GM04503 (cell line): ENCODE data around the gene FEM1C.
"Not testable (repeated sequence)": the region's sequence is repeated elsewhere in the genome, so short reads cannot be mapped to it uniquely, and the experiment has no call there.

Experiments used
- DNase-seq: peaks from one replicate; pipeline ENCODE4 v3.0.0-alpha.2; 2012; ENCODE audit warnings: low read depth

Gene FEM1C

DNA sequence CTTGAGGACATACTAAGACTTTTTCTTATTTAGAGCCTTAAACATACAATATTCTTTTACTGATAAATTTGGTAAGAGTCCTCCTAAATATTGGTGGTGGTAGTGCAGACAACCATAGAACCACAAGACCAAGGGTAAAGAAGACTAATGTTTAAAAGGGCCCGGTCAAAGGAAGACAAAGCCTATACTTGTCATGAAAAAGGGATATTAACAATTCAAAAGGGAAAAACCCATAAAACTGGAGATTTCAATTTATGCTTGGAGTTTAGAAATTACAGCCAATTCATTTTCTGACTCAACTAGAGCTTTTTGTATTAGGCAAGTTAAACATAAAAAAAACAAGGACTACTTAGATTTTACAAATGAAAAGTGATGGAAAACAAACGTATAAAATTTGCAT lies 24.4 kb downstream of the FEM1C start:
- DNase-seq: no peak

DNA sequence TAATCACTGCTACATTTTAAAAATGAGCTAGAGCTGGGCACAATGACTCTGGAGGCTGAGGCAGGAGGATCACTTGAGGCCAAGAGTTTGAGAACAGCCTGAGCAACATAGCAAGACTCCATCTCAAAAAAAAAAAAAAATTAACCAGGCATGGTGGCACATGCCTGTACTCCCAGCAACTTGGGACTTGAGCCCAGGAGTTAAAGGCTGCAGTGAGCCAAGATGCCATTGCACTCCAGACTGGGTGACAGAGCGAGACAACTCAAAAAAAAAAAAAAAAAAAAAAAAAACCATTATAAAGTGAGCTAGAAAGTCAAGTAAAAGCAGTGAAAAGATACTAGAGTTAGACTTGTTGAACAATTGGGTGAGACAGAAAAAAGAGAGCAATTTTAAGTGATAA lies 28.2 kb downstream of the FEM1C start:
- DNase-seq: no peak

DNA sequence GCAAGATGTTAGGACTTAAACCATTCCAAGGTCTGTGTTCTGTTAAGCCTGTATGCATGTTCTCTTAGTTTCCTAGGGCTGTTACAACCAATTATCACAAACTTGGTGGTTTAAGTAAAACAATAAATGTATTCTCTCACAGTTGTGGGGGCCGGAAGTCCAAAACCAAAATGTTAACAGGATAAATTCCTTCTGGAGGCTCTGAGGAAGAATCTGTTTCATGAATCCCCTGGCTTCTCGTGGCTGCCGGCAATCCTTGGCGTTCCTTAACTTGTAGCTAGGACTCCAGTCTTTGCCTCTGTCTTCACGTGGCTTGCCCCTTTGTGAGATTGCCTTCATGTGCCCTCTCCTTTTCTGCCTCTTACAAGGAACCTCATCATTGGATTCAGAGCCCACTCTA lies 30.4 kb downstream of the FEM1C start:
- no peak for DNase-seq

DNA sequence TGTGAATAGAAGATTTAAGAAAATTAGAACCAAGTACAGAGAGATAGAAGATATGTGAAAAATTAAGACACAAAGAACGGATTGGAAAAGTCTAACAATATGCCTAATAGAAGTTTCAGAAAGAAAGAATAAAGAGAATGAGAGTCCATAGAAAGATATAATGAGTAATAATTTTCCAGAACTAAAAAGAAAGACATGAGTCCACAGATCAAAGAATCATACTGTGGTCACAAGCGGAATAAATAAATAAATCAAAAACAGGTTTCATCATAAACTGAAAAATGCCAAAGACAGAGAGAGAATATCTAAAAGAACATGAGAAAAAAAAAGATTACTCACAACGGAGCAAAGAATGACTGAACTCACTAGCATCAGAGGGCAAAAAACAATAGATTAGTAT lies 32.9 kb downstream of the FEM1C start:
- DNase-seq: no peak

DNA sequence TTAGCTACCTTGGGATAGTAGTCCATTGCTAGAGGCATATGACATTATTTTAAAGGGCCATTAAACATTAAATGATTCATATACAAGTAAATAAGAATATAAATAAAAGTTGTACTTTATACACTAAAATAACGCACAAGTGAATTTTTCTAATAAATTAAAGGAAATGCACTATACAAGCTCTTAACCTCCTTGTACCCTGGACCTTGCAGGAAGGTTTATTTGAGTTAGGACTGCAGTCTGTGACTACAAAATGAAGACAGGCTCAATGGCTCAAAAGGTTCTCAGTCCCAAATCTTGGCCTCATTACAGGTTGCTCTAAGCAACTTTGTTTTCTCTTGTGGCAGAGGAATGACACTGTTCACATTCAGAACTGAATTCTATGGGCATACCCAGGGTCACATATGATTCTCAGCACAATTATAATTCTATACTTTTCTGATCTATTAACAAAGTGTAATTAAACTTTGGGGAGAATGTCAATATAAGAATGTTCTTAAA lies 34.4 kb downstream of the FEM1C start:
- DNase-seq: no peak

DNA sequence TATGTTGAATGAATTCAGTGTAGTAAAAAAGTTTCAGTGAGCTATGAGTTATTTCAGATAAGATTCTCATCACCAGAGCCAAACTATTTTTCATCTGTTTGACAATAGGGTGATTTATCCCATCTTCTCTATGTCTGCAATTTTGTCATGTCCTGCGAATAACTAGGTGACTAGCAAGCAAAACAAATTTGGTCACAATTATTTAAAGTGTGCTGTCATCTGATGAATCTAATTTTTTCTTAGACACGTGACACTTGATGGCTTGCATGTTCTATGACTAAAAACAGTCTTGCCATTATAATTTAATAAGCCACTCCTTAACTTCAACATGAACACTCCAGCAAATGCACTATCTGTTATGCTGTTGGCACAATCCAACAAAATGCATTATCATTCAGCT lies 35.0 kb downstream of the FEM1C start:
- DNase-seq: no peak

DNA sequence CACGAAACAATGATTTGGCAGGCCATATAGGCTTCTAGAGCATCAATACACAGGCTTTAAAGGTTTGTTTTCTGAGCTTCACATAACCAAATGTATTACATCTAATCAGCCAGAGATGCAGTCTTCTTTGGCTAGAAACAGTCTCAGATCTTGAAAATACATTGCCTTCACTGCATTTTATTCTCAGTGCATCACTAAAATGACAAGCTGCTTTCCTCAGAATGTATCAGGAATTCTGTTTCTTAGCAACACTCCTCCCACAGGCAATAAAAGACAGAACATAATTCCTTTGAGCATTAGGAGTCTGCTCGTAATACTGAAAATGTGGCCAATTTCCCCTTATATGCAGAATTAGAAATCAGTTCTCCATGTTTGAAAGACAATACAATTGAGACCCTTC lies 36.9 kb downstream of the FEM1C start:
- peak; percentile 82 for DNase-seq

DNA sequence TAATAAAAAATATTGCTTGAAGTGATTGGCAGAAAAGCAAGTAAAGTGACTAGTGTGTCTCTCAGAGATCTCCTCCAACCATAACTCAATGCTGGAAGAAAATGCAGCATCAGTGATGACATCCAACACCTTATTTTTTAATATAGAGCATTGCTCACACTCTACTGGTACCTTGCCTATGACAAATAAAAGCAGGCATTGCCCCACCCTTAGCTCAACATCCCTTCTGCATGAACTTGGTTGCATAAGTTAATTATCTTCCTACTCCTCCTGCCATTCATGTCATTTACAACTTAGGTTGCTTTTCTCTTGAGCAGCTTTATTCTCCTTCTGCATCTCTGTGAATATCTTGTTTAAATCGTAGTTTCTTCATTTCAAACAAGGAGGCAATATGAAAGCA lies 41.2 kb downstream of the FEM1C start:
- no peak for DNase-seq

DNA sequence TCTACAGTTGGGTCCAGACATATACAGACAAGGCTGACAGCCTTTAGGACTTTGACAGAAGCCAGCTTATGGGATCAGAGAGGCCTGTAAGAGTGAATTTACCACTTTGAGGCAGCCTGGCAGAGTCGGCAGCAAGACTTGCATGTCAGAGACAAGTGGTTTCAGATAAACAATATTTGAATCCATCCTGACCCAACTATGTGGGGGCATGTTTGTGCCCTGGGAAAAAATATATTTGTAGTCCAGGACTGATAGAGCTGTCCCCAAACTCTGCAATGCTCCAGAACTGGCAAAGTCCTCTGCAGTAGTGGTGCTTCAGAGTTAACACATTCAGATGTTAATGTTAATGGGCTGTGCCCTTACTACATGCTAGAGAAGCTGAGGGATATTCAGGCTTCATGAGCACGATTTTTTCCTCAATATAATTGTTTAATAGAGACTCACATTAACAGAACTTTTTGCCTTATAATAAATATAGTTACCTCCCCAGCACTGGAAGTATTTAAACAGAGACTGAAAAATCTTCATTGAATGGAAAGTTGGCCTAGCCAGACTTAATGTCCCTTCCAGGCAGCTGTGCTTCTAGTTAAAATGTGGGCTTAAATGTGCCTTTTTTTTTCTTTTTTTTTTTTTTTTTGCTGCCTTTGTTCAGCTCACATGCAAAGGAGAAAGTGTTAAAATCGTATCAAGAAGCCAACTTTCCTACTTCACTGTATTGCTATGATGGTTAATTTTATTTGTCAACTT lies 42.9 kb downstream of the FEM1C start:
- DNase-seq: no peak

DNA sequence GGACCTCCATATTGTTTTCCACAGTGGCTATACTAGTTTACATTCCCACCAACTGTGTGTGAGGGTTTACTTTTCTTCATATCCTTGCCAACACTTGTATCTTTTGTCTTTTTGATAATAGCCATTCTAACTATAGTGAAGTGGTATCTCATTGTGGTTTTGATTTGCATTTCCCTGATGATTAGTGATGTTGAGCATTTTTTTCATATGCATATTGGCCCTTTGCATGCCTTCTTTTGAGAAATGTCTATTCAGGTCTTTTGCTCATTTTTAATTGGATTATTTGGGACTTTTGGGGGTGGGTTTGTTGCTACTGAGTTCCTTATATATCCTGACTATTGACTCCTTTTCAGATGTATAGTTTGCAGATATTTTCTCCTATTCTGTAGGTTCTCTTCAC lies 44.4 kb downstream of the FEM1C start:
- DNase-seq: no peak

DNA sequence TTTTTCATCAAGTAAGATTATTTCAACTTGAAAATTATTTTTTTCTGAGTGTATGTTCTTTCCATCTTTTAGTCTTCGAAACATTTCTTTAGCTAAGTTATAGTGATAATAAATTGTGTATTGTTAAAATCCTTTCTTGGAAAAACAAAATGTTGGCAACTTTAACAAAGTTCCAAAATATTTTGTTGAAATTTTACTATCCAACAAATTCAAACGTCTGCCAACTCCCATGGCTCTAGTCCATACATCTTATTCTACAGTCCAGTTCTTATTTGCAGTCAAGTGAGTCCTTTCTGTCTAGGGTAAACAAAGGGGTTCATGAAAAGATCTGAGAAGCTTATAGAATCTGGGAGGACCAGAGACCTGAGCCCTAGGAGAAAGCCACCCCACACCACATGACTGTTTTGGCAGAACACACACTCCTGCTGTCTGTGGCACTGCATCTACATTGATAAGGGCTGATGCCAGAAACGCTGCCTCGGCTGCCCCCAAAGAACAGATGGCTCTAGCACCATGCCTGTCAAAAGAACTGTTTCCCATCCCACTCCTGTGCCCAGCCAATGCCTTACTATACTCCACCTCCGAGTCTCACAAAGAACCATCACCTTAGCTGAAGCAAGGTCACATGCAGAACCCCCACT lies 47.5 kb downstream of the FEM1C start:
- DNase-seq: no peak

DNA sequence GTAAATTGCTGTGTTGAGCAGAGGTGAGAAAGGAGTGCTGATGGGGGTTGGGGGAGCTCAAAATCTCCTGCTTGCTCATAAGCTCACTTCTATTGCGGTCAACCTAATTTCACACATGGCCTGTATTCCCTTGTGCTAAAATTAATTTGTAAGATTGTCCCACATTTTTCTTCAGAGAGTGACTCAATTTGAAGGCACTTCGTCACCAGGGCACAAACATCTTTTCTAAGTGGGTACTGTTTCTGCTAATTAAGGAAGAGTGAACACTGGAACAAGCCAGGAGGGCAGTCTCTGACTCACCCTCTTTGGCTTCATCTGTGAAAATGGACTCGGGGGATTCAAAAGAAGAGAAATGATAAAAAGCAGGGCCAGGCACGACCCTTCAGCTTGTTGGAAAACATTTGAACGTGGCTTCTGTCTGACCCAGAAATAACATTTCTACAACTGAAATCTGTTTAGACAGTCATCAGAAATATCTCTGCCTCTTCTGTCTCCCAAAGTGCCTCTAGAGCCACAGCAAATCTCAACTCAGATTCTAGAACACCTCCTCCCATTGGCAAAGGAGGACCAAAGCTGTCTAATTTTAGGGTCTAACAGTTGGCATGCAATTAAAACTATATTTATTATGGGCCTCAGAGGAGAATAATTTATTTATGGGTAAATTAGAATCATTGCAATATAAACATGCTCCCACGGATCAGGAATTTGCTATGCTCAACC lies 49.8 kb downstream of the FEM1C start:
- DNase-seq: peak; percentile 31

DNA sequence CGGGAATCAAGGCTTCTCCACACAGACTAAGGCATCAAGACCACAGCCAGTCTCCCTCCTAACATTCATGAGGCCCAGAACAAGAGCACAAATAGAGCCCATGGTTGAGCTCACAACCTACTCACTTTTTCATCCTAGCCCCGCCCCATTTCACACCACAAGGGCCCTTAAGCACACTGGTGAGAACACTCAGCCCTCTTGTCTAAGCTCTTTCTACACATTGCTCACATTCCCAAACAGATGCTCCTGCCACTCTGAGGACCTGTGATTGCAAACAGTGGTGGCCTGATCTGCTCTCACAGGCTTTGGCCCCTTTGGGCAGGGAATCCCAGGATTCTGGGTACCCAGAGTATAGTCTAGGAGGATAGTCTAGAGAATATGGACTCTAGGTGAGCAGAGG lies 54.0 kb downstream of the FEM1C start:
- no peak for DNase-seq

DNA sequence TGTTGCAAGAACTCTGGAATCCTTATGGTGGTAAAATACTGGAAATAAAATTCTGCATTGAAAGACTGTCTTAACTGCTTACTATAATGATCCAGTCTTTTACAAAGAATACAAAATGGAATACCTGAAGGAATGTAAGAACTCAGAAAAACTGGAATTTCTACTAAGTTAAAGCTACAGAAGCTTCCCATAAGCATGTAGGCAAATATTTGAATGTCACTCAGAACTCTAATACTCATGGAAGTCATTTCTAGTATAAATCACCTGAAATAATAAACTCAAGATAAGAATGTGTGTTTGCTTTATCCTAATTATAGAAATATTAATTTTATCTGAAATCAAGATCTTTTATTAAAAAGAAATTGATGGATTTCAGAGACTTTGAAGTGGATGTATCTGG lies 54.8 kb downstream of the FEM1C start:
- DNase-seq: no peak

DNA sequence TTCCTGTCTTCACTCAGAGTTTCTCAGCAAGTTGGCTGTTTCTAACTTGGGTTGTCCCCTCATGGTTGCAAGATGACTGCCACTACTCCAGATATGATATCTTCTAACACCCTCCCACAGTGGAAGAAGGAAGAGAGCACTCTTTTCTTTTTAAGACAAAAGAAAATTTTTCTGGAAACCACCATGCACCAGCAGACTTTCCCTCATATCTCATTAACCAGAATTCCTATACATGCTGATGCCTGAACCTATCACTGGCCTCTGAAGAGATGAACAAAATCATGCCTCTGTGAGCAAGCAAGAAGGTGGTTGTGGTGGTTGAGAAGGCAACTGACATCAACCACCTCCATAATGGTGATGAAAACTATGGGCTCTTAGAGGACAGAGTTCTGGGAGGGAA lies 56.8 kb downstream of the FEM1C start:
- DNase-seq: no peak

DNA sequence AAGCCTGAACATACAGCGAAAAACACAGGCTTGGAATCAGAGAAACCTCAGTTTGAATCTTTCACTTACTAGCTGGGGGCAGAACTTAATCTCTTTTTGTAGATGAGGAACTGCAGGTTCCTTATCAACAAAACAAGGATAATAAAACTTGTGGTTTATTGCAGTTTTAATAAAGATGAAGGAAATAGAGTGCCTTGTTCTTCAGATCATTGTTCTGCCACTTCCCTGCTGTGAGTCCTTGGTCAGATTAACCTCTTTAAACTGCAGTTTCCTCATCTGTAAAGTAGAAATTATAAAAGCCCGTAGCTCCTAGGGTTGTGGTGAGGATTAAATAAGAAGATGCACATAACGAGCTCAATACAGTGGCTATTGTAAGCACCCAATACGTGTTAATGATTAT lies 57.4 kb downstream of the FEM1C start:
- DNase-seq: no peak

DNA sequence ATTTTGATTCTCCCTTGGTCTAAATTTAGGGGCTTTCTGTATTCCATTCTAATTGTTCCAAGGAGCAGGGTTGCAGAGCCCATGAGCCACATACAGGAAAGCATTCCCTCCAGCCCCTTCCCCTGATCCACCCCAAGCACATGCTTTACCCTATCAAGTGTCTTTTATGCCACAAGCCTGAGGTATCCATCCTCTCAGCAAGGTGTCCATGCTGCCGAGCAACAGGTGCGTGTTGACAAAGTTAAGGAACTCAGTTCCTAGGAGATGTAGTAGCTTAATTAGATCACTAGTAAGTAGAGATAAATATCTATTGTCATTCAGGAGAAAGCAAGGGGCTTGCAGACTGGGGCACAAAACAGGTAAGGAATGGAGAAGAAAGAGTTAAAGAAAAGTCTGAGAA lies 57.8 kb downstream of the FEM1C start:
- no peak for DNase-seq

DNA sequence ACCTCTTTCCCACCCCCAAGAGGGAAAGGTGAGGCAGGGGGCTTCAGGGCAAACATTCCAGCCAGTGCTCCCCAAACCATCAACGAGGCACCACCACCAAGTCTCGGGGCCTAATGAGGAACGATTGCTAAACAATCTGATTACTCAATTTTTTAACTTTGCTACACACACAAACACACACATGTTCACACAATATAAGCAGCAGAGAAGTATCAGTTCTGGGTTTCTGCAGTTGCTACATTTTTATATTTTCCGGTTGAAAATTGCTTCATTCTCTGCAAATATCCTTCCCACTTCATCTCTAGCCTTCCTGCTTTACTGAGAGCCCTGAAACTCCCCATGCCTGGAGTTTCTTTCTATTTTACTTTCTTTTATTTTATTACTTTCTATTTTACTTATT lies 60.2 kb downstream of the FEM1C start:
- no peak for DNase-seq

DNA sequence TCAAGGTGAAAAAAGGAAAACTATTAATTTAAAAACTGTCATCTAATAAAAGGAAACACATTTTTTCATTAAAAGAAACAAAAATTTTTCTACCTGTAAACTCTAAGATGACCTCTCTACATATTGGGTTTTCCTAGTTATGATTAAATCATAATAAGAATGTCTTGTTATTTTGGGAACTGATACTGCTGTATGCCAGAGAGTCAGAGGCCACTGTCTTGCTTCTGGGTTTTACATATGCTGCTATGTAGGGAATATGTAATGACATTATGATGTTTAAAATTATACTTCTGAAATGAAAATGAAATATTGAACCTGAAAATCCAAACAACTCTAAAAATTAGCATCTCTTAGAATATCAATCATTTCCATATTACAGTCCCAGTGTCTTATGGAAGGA lies 63.7 kb downstream of the FEM1C start:
- DNase-seq: no peak

DNA sequence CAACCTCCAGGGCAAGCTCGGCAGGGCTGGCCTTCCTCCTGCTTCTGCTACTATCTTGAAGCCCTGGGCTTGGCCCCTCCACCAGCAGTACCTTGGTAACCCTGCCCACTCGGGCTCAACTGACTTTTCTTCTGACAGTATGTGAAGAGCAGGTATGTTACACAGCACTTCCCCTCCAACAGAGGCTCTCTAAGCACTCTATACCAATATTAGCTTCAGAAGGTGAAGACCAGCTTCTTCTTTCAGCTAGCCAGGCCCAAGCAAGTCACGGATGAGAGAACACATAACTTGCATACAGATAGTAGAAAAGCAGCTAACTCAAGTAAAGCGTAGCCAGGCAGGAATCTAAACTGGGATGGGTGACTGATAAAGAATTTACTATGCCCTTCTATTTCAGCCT lies 64.3 kb downstream of the FEM1C start:
- no peak for DNase-seq

DNA sequence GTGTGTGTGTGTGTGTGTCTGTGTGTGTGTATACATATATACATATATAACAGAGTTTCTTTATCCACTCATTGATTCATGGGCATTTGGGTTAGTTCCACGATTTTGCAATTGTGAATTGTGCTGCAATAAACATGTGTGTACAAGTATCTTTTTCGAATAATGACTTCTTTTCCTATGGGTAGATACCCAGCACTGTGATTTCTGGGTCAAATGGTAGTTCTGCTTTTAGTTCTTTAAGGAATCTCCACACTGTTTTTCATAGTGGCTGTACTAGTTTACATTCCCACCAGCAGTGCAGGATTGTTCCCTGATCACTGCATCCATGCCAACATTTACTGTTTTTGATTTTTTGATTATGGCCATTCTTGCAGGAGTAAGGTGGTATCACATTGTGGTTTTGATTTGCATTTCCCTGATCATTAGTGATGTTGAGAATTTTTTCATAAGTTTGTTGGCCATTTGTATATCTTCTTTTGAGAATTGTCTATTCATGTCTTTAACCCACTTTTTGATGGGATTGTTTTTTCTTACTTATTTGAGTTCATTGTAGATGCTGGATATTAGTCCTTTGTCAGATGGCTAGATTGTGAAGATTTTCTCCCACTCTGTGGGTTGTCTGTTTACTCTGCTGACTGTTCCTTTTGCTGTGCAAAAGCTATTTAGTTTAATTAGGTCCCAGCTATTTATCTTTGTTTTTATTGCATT lies 65.3 kb downstream of the FEM1C start:
- not testable (repeated sequence) for DNase-seq

DNA sequence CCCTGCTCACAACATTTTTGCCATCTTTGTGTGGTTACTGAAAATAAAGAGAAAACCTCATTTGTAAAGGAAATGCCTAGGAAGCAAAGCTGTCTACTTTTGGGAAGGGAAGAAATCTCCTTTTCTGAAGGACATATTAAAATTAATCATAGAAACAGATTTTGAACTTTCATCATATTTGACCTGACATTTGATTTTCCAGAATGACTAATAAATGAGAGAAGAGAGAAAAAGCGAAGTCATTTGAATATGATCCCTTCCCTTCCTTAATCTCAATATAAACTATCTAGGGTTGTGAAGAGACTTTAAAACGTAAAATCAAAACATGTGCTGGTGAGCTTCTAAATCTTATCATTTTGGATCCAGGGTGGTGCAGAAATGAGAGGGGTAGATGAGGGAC lies 66.3 kb downstream of the FEM1C start:
- no peak for DNase-seq

DNA sequence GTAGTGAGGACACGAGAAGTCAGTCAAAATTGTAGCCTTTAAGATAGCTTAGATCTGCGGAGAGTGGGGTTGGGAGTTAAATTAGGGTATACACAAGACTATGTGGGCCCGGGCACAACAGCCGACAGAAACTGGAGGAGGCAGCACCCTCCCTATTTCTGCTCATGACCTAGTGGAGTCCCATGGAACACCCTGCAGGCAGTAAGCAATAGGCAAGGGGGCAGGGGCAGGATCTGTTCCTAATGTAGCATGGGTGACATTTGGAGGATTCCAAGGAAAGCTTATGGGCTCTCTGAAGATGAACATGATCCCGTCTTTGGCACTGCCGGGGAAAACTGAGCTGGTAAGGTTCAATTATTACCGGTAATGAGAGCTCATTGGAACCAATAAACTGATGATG lies 67.0 kb downstream of the FEM1C start:
- no peak for DNase-seq
